ENCODE measurements around the gene FGFRL1. TPM values are rescaled to one million over a fixed set of nuclear protein-coding genes. Genes with fewer than 3 reads are reported as not detected.

Gene FGFRL1
- total RNA-seq, 1 experiment from 2014 or later, result 26.1 TPM

DNA sequence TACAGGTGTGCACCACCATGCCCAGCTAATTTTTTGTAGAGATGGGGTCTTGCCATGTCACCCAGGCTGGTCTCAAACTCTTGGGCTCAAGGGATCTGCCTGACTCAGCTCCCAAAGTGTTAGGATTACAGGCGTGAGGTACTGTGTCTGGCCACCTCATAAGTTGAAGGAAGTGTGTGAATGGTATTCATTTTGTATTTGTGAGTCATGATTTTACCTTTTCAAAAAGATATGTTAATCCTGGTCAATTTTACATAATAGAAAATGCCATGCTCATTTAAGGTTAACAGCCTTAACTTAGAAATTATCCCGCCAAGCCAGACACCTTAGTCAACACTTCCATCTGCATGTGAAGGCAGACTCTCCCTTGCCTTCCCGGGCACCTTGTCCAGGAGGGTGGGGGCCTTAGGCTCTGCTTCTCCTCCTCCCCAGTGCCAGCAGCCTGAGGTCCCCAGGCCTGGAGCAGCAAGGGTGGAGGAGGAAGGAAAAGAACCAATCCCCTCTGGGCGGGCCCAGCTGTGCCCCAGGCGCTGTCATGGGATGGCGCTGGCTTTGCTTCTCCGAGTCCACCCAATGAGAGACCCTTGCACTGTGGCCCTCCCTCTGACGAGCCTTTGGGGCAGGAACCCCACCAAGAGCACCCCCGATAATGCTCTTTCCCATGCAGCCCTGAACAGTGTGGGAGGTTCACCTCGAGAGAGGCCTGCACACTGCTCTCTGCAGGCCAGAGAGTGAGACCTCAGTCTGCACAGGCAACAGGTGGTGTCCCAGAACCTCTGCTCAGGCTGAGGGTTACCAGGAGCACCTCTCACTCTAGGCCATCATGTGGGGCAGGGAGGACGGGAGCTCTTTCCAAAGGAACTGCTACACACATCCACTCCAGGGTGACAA lies 64.6 kb downstream of the FGFRL1 start:
- H3T11ph ChIP-seq (ENCODE audit: low read length), result no peak overlapping the region
- H3K27me3 Mint-ChIP-seq (ENCODE audit: low read depth), result peaks cover 58% of the 10 kb centered on the region
- WGBS (ENCODE audit: extremely low coverage, insufficient read length, low lambda C conversion rate), result no CpG with 5 or more reads among the region's 11 CpGs

More for the DNA sequence above, 64.6 kb downstream of the FGFRL1 start:
- Histone ChIP-seq H4K5ac (ENCODE audit: insufficient read length, low read depth, low read length) (no peak overlapping the region), H3K4me1 (ENCODE audit: insufficient read depth, low read length) (no peaks in the 10 kb centered on the region), H3K56ac (ENCODE audit: insufficient read length, low read depth, low read length) (no peak overlapping the region), H4K8ac (replicated peaks; ENCODE audit: insufficient read length, low read depth, low read length) (no peak overlapping the region), H2BK15ac (ENCODE audit: low read depth, low read length) (no peak overlapping the region), H3K14ac (ENCODE audit: insufficient read depth, low read length) (no peak overlapping the region; the same call in 1 of the 2 replicates), H2BK120ac (ENCODE audit: low read depth, low read length, poor library complexity, severe bottlenecking) (no peak overlapping the region), H3K27ac (ENCODE audit: insufficient read length, low read depth, low read length) (no peak overlapping the region), H2BK20ac (ENCODE audit: low read depth, low read length, poor library complexity, severe bottlenecking) (no peak overlapping the region), H3K9me3 (ENCODE audit: control insufficient read depth, low read depth, low read length) (peaks cover 5% of the 10 kb centered on the region), H3K4ac (ENCODE audit: low read depth, low read length) (no peak overlapping the region), H2BK12ac (ENCODE audit: insufficient read length, low read depth, low read length) (no peak overlapping the region), H3K79me2 (ENCODE audit: insufficient read depth, low read length) (no peaks in the 10 kb centered on the region), H3K18ac (ENCODE audit: insufficient read length, low read depth, low read length) (no peak overlapping the region), H2BK5ac (ENCODE audit: insufficient read length, low read length) (no peak overlapping the region), H4K20me1 (ENCODE audit: control insufficient read depth, insufficient read depth, insufficient read length) (peaks cover 3% of the 10 kb centered on the region), H3K23ac (ENCODE audit: insufficient read length, low read depth, low read length) (no peak overlapping the region), H3K9ac (ENCODE audit: extremely low read depth, insufficient read length, low read length) (no peak overlapping the region), H3K23me2 (ENCODE audit: insufficient read length, low read depth, low read length, poor library complexity, severe bottlenecking) (no peaks in the 10 kb centered on the region), H4K91ac (ENCODE audit: insufficient read length, low read depth, low read length) (no peak overlapping the region), H3K4me2 (ENCODE audit: insufficient read depth, insufficient read length, low read length) (no peak overlapping the region), H2AK5ac (ENCODE audit: insufficient read length, low read length) (no peak overlapping the region), H3K79me1 (ENCODE audit: insufficient read depth, low read depth, low read length, poor library complexity, severe bottlenecking) (no peaks in the 10 kb centered on the region), H3K27me3 (ENCODE audit: insufficient read depth, low read length) (no peaks in the 10 kb centered on the region), H2AFZ (ENCODE audit: low read length) (no peak overlapping the region)
- Mint-ChIP-seq H3K36me3 (ENCODE audit: insufficient read depth in 1 of 3, low read depth in 3 of 3) (no peaks in the 10 kb centered on the region; a peak in 1 of 7 replicates), H3K4me1 (peaks cover 3 to 4% of the 10 kb centered on the region in 2 experiments), H3K27ac (no peak overlapping the region), H3K4me3 (no peak overlapping the region), H3K9me3 (peaks cover 3 to 8% of the 10 kb centered on the region in 2 experiments)
- TF ChIP-seq, protein P1, sequence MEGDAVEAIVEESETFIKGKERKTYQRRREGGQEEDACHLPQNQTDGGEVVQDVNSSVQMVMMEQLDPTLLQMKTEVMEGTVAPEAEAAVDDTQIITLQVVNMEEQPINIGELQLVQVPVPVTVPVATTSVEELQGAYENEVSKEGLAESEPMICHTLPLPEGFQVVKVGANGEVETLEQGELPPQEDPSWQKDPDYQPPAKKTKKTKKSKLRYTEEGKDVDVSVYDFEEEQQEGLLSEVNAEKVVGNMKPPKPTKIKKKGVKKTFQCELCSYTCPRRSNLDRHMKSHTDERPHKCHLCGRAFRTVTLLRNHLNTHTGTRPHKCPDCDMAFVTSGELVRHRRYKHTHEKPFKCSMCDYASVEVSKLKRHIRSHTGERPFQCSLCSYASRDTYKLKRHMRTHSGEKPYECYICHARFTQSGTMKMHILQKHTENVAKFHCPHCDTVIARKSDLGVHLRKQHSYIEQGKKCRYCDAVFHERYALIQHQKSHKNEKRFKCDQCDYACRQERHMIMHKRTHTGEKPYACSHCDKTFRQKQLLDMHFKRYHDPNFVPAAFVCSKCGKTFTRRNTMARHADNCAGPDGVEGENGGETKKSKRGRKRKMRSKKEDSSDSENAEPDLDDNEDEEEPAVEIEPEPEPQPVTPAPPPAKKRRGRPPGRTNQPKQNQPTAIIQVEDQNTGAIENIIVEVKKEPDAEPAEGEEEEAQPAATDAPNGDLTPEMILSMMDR (conservative IDR thresholded peaks at IDR 0.05), result no peak
- no peak for DNase-seq

Other genes with a start within 250 kb of the FGFRL1 start
- gene CPLX1, start 185.5 kb upstream of the FGFRL1 start, total RNA-seq (2021), result 0.48 and 0.90 TPM in 2 replicates
- gene GAK, start 79.3 kb upstream of the FGFRL1 start, total RNA-seq (2021), result 80.7 and 82.5 TPM in 2 replicates
- 6.4 and 6.8 TPM in 2 replicates for gene TMEM175, start 79.2 kb upstream of the FGFRL1 start, total RNA-seq (2021)
- gene DGKQ, start 38.1 kb upstream of the FGFRL1 start, total RNA-seq (2021), result 11.4 and 12.4 TPM in 2 replicates
- 9.4 and 14.5 TPM in 2 replicates for gene IDUA, start 24.6 kb upstream of the FGFRL1 start, total RNA-seq (2021)
- gene SLC26A1, start 18.2 kb upstream of the FGFRL1 start, total RNA-seq (2021), result 0.09 and 0.13 TPM in 2 replicates
- 3.0 and 3.3 TPM in 2 replicates for gene RNF212, start 101.9 kb downstream of the FGFRL1 start, total RNA-seq (2021)
- 1.7 and 2.3 TPM in 2 replicates for gene SPON2, start 161.0 kb downstream of the FGFRL1 start, total RNA-seq (2021)
- gene CTBP1, start 237.5 kb downstream of the FGFRL1 start, total RNA-seq (2021), result 128 and 136 TPM in 2 replicates

All from H9 (cell line).